Spleen (tissue), 7 donors: ENCODE measurements around the gene PTPN7.

Experiments used
- CTCF ChIP-seq, 11 experiments: fragments of 200-600 bp in 7 of 11; fragments of 450-650 bp in 4 of 11; sonication (generic) in 4 of 11; IDR thresholded peaks in 8 of 11; conservative IDR thresholded peaks in 3 of 11; 1 replicate in 7 of 11; 2 replicates in 4 of 11; pipeline versions ENCODE4 v1.4.0 to v1.8.0; 2016 to 2021; ENCODE audit warnings: antibody characterized with exemption in 11 of 11, inconsistent platforms in 4 of 11, mild to moderate bottlenecking in 1 of 11
- POLR2A ChIP-seq, 3 donors: fragments of 450-650 bp; IDR thresholded peaks; one replicate each; pipeline ENCODE4 v1.5.1; 2017; ENCODE audit warnings: antibody characterized with exemption in 3 of 3, mild to moderate bottlenecking in 1 of 3
- POLR2AphosphoS5 ChIP-seq, 3 donors: sonication (generic); formaldehyde crosslinking; IDR thresholded peaks; one replicate each; pipeline ENCODE4 v1.5.1; 2017; ENCODE audit warnings: antibody characterized with exemption in 3 of 3
- donor health status: DM: no; HTN: no; CAD: no; lungs with moderate emphysema.
- donor health status: DM: no; HTN: no; CAD: no.
- donor health status: DM: no; HTN: no; CAD: no.

GRCh38 chr1:202171292-202172014, 11.1 kb upstream of the PTPN7 start:
- TF ChIP-seq CTCF (IDR thresholded peaks at IDR 0.05 in 8 of 11, conservative IDR thresholded peaks at IDR 0.05 in 3 of 11) (no peak), POLR2A (IDR thresholded peaks at IDR 0.05) (no peak), POLR2AphosphoS5 (IDR thresholded peaks at IDR 0.05) (no peak)
